NCI-H187 (cell line): ENCODE data around the gene ANKRD34C.
A peak's percentile ranks its signal among the peaks of the same experiment; 100 is the strongest.

ENCODE experiments used
- DNase-seq, 2 experiments: peaks; one replicate each; lab custom pipeline; 2025; lab: John Stamatoyannopoulos, UW

Gene ANKRD34C

GRCh38 chr15:79282371-79283251 is at the start of gene ANKRD34C:
TSS of gene ANKRD34C (plus strand) at chr15:79282722. CDS start at chr15:79293285, 10,563 bp downstream.
- DNase-seq: no peak

- no peak for DNase-seq
These were observed 49.3 kb upstream of the ANKRD34C start for GRCh38 chr15:79233236-79233635.

GRCh38 chr15:79240036-79240435 is 42.5 kb upstream of the ANKRD34C start:
- DNase-seq: no peak

- DNase-seq: no peak
These were observed 38.8 kb upstream of the ANKRD34C start for GRCh38 chr15:79243723-79244122.

GRCh38 chr15:79244876-79245275 is 37.6 kb upstream of the ANKRD34C start:
- no peak for DNase-seq

- DNase-seq: no peak
These were observed 34.3 kb upstream of the ANKRD34C start for GRCh38 chr15:79248183-79248582.

GRCh38 chr15:79257454-79257853 is 25.1 kb upstream of the ANKRD34C start:
- no peak for DNase-seq

- DNase-seq: no peak
These were observed 20.7 kb upstream of the ANKRD34C start for GRCh38 chr15:79261836-79262235.

GRCh38 chr15:79265167-79265566 is 17.4 kb upstream of the ANKRD34C start:
- no peak for DNase-seq

GRCh38 chr15:79265987-79266579 is 16.4 kb upstream of the ANKRD34C start:
- DNase-seq: no peak

- no peak for DNase-seq
These were observed 928 bp downstream of the ANKRD34C start for GRCh38 chr15:79283252-79284048.

GRCh38 chr15:79290642-79291275 is 8.2 kb downstream of the ANKRD34C start:
- no peak for DNase-seq

GRCh38 chr15:79292011-79292410 is 9.5 kb downstream of the ANKRD34C start:
- DNase-seq: no peak

GRCh38 chr15:79294075-79294474 is 11.6 kb downstream of the ANKRD34C start:
- no peak for DNase-seq

GRCh38 chr15:79296583-79296982 is 14.1 kb downstream of the ANKRD34C start:
- no peak for DNase-seq

- no peak for DNase-seq
These were observed 16.8 kb downstream of the ANKRD34C start for GRCh38 chr15:79299126-79299840.

- no peak for DNase-seq
These were observed 17.3 kb downstream of the ANKRD34C start for GRCh38 chr15:79299841-79300235.

GRCh38 chr15:79307251-79307650 is 24.7 kb downstream of the ANKRD34C start:
- DNase-seq: no peak

- DNase-seq: no peak
These were observed 26.4 kb downstream of the ANKRD34C start for GRCh38 chr15:79308874-79309273.

- peak in 1 of 2 experiments; percentile 17 for DNase-seq
These were observed 28.1 kb downstream of the ANKRD34C start for GRCh38 chr15:79310612-79310984.
